Measurements from ENCODE around the gene GGNBP2.

- TF ChIP-seq CTCF (IDR thresholded peaks at IDR 0.05) (no peak), EP300 (IDR thresholded peaks at IDR 0.05) (no peak), POLR2A (IDR thresholded peaks at IDR 0.05) (no peak)
These were observed 15.6 kb upstream of the GGNBP2 start for GRCh38 chr17:36529121-36529520.
